ENCODE results near the gene ADAMTS20. TPM values are rescaled to one million over a fixed set of nuclear protein-coding genes. Genes with fewer than 3 reads are reported as not detected.

The ADAMTS20 gene
- total RNA-seq, 1 experiment from 2014 or later, result 0.07 TPM

GRCh38 chr12:43425361-43425760, 126.6 kb downstream of the ADAMTS20 start:
- Mint-ChIP-seq H3K9me3 (ENCODE audit: unreplicated experiment) (no peaks in the 10 kb centered on the region), H3K27me3 (ENCODE audit: insufficient read depth, unreplicated experiment) (no peaks in the 10 kb centered on the region), H3K36me3 (ENCODE audit: insufficient read depth, unreplicated experiment) (no peaks in the 10 kb centered on the region), H3K27ac (ENCODE audit: unreplicated experiment) (no peak overlapping the region), H3K4me1 (ENCODE audit: low read depth, unreplicated experiment) (no peaks in the 10 kb centered on the region), H3K4me3 (ENCODE audit: unreplicated experiment) (no peak overlapping the region)
- ChIA-PET CTCF (no interaction called here), POLR2A (no interaction called here)
- no peaks in the 10 kb centered on the region for H3K4me1 ChIP-seq
- H3K9me3 ChIP-seq, result no peaks in the 10 kb centered on the region
- intact Hi-C loops (cut with micrococcal nuclease; ENCODE audit: unreplicated experiment), result no loop called here
- H3K4me3 ChIP-seq (ENCODE audit: low read depth, low read length), result no peak overlapping the region
- no TSS peak for BruUV-seq (replicated peaks)
- no peaks in the 10 kb centered on the region for H3K36me3 ChIP-seq (ENCODE audit: control insufficient read depth, insufficient read depth, low read length)
- H3K27me3 ChIP-seq (replicated peaks; ENCODE audit: control insufficient read depth, insufficient read depth, low read length), result no peaks in the 10 kb centered on the region
- DNase-seq, result no peak
- TF ChIP-seq CTCF (IDR thresholded peaks at IDR 0.05; ENCODE audit: insufficient read depth in 1 of 2, low read depth in 1 of 2, low read length in 1 of 2, severe bottlenecking in 1 of 2, unreplicated experiment in 1 of 2), result no peak

GRCh38 chr12:43416981-43417380, 135.0 kb downstream of the ADAMTS20 start:
- Histone ChIP-seq H3K9me3 (no peaks in the 10 kb centered on the region), H3K27me3 (replicated peaks; ENCODE audit: control insufficient read depth, insufficient read depth, low read length) (no peaks in the 10 kb centered on the region), H3K36me3 (ENCODE audit: control insufficient read depth, insufficient read depth, low read length) (no peaks in the 10 kb centered on the region), H3K4me3 (ENCODE audit: low read depth, low read length) (no peak overlapping the region), H3K4me1 (no peaks in the 10 kb centered on the region)
- no peaks in the 10 kb centered on the region for H3K4me1 Mint-ChIP-seq (ENCODE audit: low read depth, unreplicated experiment)
- CTCF ChIA-PET, result no interaction called here
- H3K27ac Mint-ChIP-seq (ENCODE audit: unreplicated experiment), result no peak overlapping the region
- no TSS peak for BruUV-seq (replicated peaks)
- H3K36me3 Mint-ChIP-seq (ENCODE audit: insufficient read depth, unreplicated experiment), result no peaks in the 10 kb centered on the region
- no peaks in the 10 kb centered on the region for H3K9me3 Mint-ChIP-seq (ENCODE audit: unreplicated experiment)
- POLR2A ChIA-PET, result interaction anchor here (0.6 kb wide), 1 partner anchor 13 kb away, joined by 3 read pairs; no protein-coding TSS in a partner anchor
- no peak for DNase-seq
- no peaks in the 10 kb centered on the region for H3K27me3 Mint-ChIP-seq (ENCODE audit: insufficient read depth, unreplicated experiment)
- intact Hi-C loops (cut with micrococcal nuclease; ENCODE audit: unreplicated experiment), result no loop called here
- no peak for TF ChIP-seq CTCF (IDR thresholded peaks at IDR 0.05; ENCODE audit: insufficient read depth in 1 of 2, low read depth in 1 of 2, low read length in 1 of 2, severe bottlenecking in 1 of 2, unreplicated experiment in 1 of 2)
- H3K4me3 Mint-ChIP-seq (ENCODE audit: unreplicated experiment), result no peak overlapping the region

GRCh38 chr12:43407816-43408645, 144.0 kb downstream of the ADAMTS20 start:
- Mint-ChIP-seq H3K4me1 (ENCODE audit: low read depth, unreplicated experiment) (peaks cover 6% of the 10 kb centered on the region), H3K9me3 (ENCODE audit: unreplicated experiment) (no peaks in the 10 kb centered on the region), H3K4me3 (ENCODE audit: unreplicated experiment) (no peak overlapping the region), H3K27ac (ENCODE audit: unreplicated experiment) (no peak overlapping the region), H3K27me3 (ENCODE audit: insufficient read depth, unreplicated experiment) (no peaks in the 10 kb centered on the region), H3K36me3 (ENCODE audit: insufficient read depth, unreplicated experiment) (no peaks in the 10 kb centered on the region)
- POLR2A ChIA-PET, result no interaction called here
- intact Hi-C loops (cut with micrococcal nuclease; ENCODE audit: unreplicated experiment), result no loop called here
- no peaks in the 10 kb centered on the region for H3K9me3 ChIP-seq
- no peaks in the 10 kb centered on the region for H3K4me1 ChIP-seq
- no peak overlapping the region for H3K4me3 ChIP-seq (ENCODE audit: low read depth, low read length)
- no TSS peak for BruUV-seq (replicated peaks)
- no peak for TF ChIP-seq CTCF (IDR thresholded peaks at IDR 0.05; ENCODE audit: insufficient read depth in 1 of 2, low read depth in 1 of 2, low read length in 1 of 2, severe bottlenecking in 1 of 2, unreplicated experiment in 1 of 2)
- CTCF ChIA-PET, result no interaction called here
- no peaks in the 10 kb centered on the region for H3K27me3 ChIP-seq (replicated peaks; ENCODE audit: control insufficient read depth, insufficient read depth, low read length)
- no peak for DNase-seq
- no peaks in the 10 kb centered on the region for H3K36me3 ChIP-seq (ENCODE audit: control insufficient read depth, insufficient read depth, low read length)

All from Caco-2 (cell line).